Neuron (in vitro differentiated cells): ENCODE results near the gene LIME1.

Experiments used
- H2AFZ ChIP-seq: one replicate; pipeline ENCODE4 v1.6.1; 2013; ENCODE audit warnings: low read depth, mild to moderate bottlenecking, inconsistent platforms, low read length, moderate library complexity
- H3K27me3 ChIP-seq: one replicate; pipeline ENCODE4 v1.6.1; 2013; ENCODE audit warnings: low read length; ENCODE audit not compliant: insufficient read depth
- H3K36me3 ChIP-seq: one replicate; pipeline ENCODE4 v1.6.1; 2013; ENCODE audit warnings: low read length; ENCODE audit not compliant: insufficient read depth
- H3K4me1 ChIP-seq: one replicate; pipeline ENCODE4 v1.6.1; 2013; ENCODE audit warnings: low read length; ENCODE audit not compliant: insufficient read depth
- H3K4me3 ChIP-seq: 2 replicates; pipeline ENCODE4 v1.5.1; 2013; ENCODE audit warnings: mild to moderate bottlenecking, low read length, moderate library complexity
- H3K9me3 ChIP-seq: one replicate; pipeline ENCODE4 v1.6.1; 2013; ENCODE audit warnings: low read length

The LIME1 gene

GRCh38 chr20:63734111-63734945 lies 2.1 kb upstream of the LIME1 start:
- H2AFZ ChIP-seq, result no peak overlapping the region
- H3K36me3 ChIP-seq, result peaks cover 31% of the 10 kb centered on the region
- H3K4me3 ChIP-seq, result no peak overlapping the region
- H3K4me1 ChIP-seq, result peaks cover 8% of the 10 kb centered on the region
- no peaks in the 10 kb centered on the region for H3K9me3 ChIP-seq
- H3K27me3 ChIP-seq, result no peaks in the 10 kb centered on the region

GRCh38 chr20:63734946-63735858 lies 1.3 kb upstream of the LIME1 start:
- H3K27me3 ChIP-seq, result no peaks in the 10 kb centered on the region
- H2AFZ ChIP-seq, result no peak overlapping the region
- no peak overlapping the region for H3K4me3 ChIP-seq
- H3K4me1 ChIP-seq, result peaks cover 8% of the 10 kb centered on the region
- H3K9me3 ChIP-seq, result no peaks in the 10 kb centered on the region
- H3K36me3 ChIP-seq, result peaks cover 31% of the 10 kb centered on the region

GRCh38 chr20:63736893-63737694 lies 630 bp downstream of the LIME1 start:
- no peak overlapping the region for H3K4me3 ChIP-seq
- H3K4me1 ChIP-seq, result peaks cover 17% of the 10 kb centered on the region
- H3K9me3 ChIP-seq, result no peaks in the 10 kb centered on the region
- no peak overlapping the region for H2AFZ ChIP-seq
- H3K36me3 ChIP-seq, result peaks cover 35% of the 10 kb centered on the region
- no peaks in the 10 kb centered on the region for H3K27me3 ChIP-seq

GRCh38 chr20:63737695-63737944 lies 1.2 kb downstream of the LIME1 start:
- Histone ChIP-seq H3K27me3 (no peaks in the 10 kb centered on the region), H3K36me3 (peaks cover 40% of the 10 kb centered on the region), H3K9me3 (no peaks in the 10 kb centered on the region), H3K4me3 (no peak overlapping the region), H2AFZ (no peak overlapping the region), H3K4me1 (peaks cover 17% of the 10 kb centered on the region)

GRCh38 chr20:63737945-63738686 lies 1.7 kb downstream of the LIME1 start:
- Histone ChIP-seq H3K9me3 (no peaks in the 10 kb centered on the region), H3K4me3 (peak overlapping the region; percentile 56), H3K4me1 (peaks cover 17% of the 10 kb centered on the region), H3K27me3 (no peaks in the 10 kb centered on the region), H2AFZ (no peak overlapping the region), H3K36me3 (peaks cover 44% of the 10 kb centered on the region)

- Histone ChIP-seq H3K36me3 (peaks cover 44% of the 10 kb centered on the region), H3K4me1 (peaks cover 17% of the 10 kb centered on the region), H3K27me3 (no peaks in the 10 kb centered on the region), H3K4me3 (peak overlapping the region; percentile 56), H3K9me3 (no peaks in the 10 kb centered on the region), H2AFZ (peak overlapping the region; percentile 65)
Measured at GRCh38 chr20:63738687-63739129, 2.2 kb downstream of the LIME1 start.

- H3K9me3 ChIP-seq, result no peaks in the 10 kb centered on the region
- peak within 1 kb of the TSS; percentile 81 for H3K4me3 ChIP-seq
- no peaks in the 10 kb centered on the region for H3K27me3 ChIP-seq
- peak within 1 kb of the TSS; percentile 65 for H2AFZ ChIP-seq
- H3K36me3 ChIP-seq, result peaks cover 44% of the 10 kb centered on the region
- peaks cover 17% of the 10 kb centered on the region for H3K4me1 ChIP-seq
Measured at GRCh38 chr20:63739130-63740069, 2.9 kb downstream of the LIME1 start, which contains the start of gene SLC2A4RG. SLC2A4RG (plus strand) TSS chr20:63739776; CDS start chr20:63739913, 137 bp downstream.

- peaks cover 17% of the 10 kb centered on the region for H3K4me1 ChIP-seq
- peak overlapping the region; percentile 81 for H3K4me3 ChIP-seq
- no peak overlapping the region for H2AFZ ChIP-seq
- peaks cover 39% of the 10 kb centered on the region for H3K36me3 ChIP-seq
- H3K27me3 ChIP-seq, result no peaks in the 10 kb centered on the region
- H3K9me3 ChIP-seq, result no peaks in the 10 kb centered on the region
Measured at GRCh38 chr20:63740070-63740626, 3.7 kb downstream of the LIME1 start.

GRCh38 chr20:63740627-63741353 lies 4.3 kb downstream of the LIME1 start:
- Histone ChIP-seq H2AFZ (no peak overlapping the region), H3K27me3 (no peaks in the 10 kb centered on the region), H3K9me3 (no peaks in the 10 kb centered on the region), H3K4me1 (peaks cover 17% of the 10 kb centered on the region), H3K4me3 (peak overlapping the region; percentile 81), H3K36me3 (peaks cover 39% of the 10 kb centered on the region)

GRCh38 chr20:63741354-63741675 lies 4.9 kb downstream of the LIME1 start:
- no peaks in the 10 kb centered on the region for H3K27me3 ChIP-seq
- peaks cover 17% of the 10 kb centered on the region for H3K4me1 ChIP-seq
- no peaks in the 10 kb centered on the region for H3K9me3 ChIP-seq
- H2AFZ ChIP-seq, result no peak overlapping the region
- H3K4me3 ChIP-seq, result peak overlapping the region; percentile 81
- peaks cover 38% of the 10 kb centered on the region for H3K36me3 ChIP-seq
